Glomerular visceral epithelial cell (primary cell): ENCODE results near the gene MAB21L2.
"Not testable (repeated sequence)": the region's sequence is repeated elsewhere in the genome, so short reads cannot be mapped to it uniquely, and the experiment has no call there.

Experiments used
- DNase-seq: peaks from one replicate; pipeline ENCODE4 v3.0.0-alpha.2; 2016; ENCODE audit errors: extremely low spot score

The MAB21L2 gene

DNA sequence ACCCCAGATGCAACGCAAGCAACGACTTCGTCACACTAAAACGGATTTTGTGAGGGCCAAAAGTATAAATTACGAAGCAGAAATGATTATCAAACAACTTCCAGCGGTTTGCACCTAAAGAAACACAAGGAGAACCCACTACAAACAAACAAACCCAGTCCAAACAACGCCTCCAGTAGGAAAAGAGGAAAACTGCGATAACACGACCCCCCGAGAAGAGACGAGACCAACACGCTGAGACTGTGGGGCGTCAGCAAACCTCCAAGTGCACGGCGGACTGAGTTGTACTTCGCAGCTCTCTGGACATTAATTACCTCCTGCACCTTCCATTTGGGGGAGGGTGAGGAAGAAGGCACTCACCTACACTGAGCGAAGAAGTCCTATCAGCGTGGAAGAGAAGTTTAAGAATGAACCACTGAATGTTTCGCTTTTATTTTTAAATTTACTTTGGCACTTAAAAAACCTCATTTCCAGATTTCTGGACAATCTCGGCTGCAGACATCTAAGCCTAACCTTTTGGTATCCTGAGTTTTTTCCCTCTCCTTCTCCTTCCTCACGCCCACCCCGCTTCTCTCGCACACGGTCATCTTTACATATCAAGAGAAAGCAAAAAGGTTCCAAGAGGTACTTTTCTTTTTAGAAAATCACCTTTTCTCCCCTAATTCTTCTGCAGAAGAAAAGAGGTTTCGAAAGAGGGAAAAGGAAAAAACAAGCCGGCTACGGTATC is at the start of gene MAB21L2:
TSS of gene MAB21L2 (plus strand) at position 6 of the 727 bp plus-strand sequence. CDS start 879 bp downstream, outside the sequence.
- DNase-seq = no peak

DNA sequence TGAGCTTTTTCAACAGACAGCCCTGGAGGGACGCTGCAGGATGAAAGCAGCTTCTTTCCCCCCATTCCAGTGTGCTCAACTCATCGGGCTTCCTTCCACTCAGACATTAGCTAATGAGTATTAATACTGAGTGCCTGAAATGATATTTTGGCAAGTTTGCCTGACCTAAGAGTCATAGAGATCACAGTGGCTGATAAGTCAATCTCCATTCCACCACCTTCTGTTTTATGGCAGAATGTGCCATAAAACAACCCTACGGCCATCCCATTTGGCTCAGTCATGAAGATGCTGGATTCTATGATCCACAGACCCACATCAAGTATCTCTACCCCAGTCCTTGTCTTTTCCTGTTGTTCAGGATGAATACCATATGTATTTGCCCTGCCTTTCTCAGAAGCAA is 48.3 kb upstream of the MAB21L2 start:
- no peak for DNase-seq

GRCh38 chr4:150534818-150535217 is 47.1 kb upstream of the MAB21L2 start:
- DNase-seq = no peak

DNA sequence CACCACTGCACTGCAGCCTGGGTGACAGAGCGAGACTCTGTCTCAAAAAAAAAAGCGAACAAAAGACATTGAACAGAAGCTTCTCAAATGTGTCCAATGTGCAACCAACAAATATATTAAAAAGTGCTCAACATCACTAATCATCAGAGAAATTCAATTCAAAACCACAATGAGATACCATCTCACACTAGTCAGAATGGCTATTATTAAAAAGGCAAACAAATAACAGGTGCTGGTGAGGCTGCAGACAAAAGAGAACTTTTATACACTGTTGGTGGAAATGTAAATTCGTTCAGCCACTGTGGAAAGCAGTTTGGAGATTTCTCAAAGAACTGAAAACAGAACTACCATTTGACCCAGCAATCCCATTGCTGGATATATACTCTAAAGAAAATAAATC is 44.0 kb upstream of the MAB21L2 start:
- DNase-seq = not testable (repeated sequence)

- no peak for DNase-seq
Measured at GRCh38 chr4:150540536-150540935, 41.4 kb upstream of the MAB21L2 start.

GRCh38 chr4:150540959-150541360 is 41.0 kb upstream of the MAB21L2 start:
- DNase-seq = no peak

GRCh38 chr4:150541681-150542080 is 40.3 kb upstream of the MAB21L2 start:
- no peak for DNase-seq

DNA sequence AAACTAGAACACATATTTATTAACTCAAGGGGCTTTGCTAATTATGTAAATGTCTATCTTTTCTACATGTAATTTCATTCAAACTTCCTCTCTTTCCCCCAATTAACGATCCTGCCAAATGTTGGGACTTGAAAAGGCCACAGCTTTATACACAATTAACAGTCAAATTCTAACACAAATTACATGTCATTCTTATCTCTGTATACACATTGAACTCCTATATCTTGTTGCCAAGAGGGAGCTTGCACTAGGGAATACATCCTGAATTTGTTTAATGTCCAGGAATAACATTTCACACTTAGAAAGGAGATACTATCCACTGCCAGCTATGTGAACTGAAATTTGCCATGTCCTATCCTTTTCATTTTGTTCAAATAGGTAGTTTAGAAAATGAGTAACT is 38.9 kb upstream of the MAB21L2 start:
- DNase-seq = no peak

- no peak for DNase-seq
Measured at GRCh38 chr4:150546286-150546685, 35.7 kb upstream of the MAB21L2 start.

GRCh38 chr4:150547154-150547838 is 34.7 kb upstream of the MAB21L2 start:
- no peak for DNase-seq

DNA sequence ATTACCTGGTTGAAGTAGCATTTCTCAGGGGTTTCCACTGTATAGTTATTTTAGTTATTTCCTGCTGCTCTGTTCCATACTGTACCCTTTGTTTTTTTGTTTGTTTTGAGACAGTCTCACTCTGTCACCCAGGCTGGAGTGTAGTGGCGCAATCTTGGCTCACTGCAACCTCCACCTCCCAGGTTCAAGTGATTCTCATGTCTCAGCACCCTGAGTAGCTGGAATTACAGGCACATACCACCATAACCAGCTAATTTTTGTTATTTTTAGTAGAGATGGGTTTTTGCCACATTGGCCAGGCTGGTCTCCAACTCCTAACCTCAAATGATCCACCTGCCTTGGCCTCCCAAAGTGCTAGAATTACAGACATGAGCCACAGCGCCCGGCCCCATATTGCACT is 24.1 kb upstream of the MAB21L2 start:
- DNase-seq = not testable (repeated sequence)

- no peak for DNase-seq
Measured at GRCh38 chr4:150561143-150561737, 20.7 kb upstream of the MAB21L2 start.

- DNase-seq = no peak
Measured at GRCh38 chr4:150562250-150562649, 19.7 kb upstream of the MAB21L2 start.

DNA sequence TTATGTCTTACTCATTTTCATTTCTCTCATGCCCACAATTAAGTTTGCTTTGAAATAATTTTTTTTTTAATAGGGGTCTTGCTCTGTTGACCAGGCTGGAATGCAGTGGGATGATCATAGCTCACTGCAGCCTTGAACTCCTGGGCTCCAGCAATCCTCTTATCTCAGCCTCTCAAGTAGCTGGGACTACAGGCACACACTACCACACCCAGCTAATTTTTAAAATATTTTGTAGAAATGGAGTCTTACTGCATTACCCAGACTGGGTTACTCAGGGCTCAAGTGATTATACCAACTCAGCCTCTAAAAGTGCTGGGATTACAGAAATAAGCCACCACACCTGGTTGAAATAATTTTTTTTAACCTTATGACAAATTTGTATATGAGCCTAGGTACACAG is 19.2 kb upstream of the MAB21L2 start:
- DNase-seq = no peak

- not testable (repeated sequence) for DNase-seq
Measured at GRCh38 chr4:150564967-150565366, 17.0 kb upstream of the MAB21L2 start.

GRCh38 chr4:150567070-150567469 is 14.9 kb upstream of the MAB21L2 start:
- no peak for DNase-seq

- DNase-seq = peak; percentile 69
Measured at GRCh38 chr4:150569384-150569987, 12.5 kb upstream of the MAB21L2 start.

GRCh38 chr4:150569998-150570535 is 11.9 kb upstream of the MAB21L2 start:
- no peak for DNase-seq

GRCh38 chr4:150570862-150571261 is 11.1 kb upstream of the MAB21L2 start:
- DNase-seq = no peak

- no peak for DNase-seq
Measured at GRCh38 chr4:150572704-150573504, 9.0 kb upstream of the MAB21L2 start.

DNA sequence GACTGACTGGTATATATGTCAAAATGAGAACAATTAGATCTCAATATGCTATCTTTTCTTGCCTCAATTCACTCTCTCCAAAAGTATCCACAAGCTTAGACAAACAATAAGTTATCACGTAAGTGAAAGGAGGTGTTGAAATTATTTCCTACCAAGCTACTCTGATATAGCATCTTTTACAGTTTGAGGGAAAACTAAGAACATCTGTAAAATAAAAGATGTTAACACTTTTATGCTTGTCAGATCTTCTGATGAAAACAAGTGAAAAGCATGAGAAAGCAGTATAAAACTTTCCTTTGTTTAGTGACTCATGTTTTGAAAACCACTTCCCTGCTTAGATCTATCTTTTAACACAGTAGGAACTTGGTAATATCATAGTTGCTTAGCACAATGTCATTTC is 8.4 kb upstream of the MAB21L2 start:
- DNase-seq = no peak
